Activated CD4-positive, alpha-beta T cell treated with anti-CD3 and anti-CD28 coated beads, Interleukin-10, Interleukin-2, amounts not matched to agents 100 ng/mL and 50 ng/mL, durations not matched to agents 16 hours and 8 hours (primary cell): Measurements from ENCODE around the gene PTPRR.
"Not testable (repeated sequence)": the region's sequence is repeated elsewhere in the genome, so short reads cannot be mapped to it uniquely, and the experiment has no call there.

Experiments
- DNase-seq: peaks from one replicate; pipeline ENCODE4 v3.0.0-alpha.2; 2020

PTPRR gene

DNA sequence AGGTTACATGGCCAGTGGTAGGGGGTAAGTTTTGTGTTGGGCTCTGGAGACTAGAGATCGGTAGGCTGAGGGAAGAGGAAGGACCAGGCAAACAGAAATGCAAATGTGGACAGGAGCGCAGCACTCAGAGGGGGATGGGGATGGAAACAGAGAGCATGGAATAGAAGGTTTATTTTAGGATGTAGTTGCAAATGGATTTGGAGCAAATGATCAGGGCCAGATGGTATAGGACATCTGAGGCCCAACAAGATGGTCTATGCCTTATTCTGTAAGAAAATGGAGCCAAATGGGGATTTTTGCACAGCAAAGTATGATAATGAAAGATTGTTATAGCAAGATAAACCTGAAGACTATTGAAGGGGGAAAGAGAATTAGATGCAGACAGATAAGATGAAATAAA is 180.8 kb downstream of the PTPRR start:
- DNase-seq: no peak

DNA sequence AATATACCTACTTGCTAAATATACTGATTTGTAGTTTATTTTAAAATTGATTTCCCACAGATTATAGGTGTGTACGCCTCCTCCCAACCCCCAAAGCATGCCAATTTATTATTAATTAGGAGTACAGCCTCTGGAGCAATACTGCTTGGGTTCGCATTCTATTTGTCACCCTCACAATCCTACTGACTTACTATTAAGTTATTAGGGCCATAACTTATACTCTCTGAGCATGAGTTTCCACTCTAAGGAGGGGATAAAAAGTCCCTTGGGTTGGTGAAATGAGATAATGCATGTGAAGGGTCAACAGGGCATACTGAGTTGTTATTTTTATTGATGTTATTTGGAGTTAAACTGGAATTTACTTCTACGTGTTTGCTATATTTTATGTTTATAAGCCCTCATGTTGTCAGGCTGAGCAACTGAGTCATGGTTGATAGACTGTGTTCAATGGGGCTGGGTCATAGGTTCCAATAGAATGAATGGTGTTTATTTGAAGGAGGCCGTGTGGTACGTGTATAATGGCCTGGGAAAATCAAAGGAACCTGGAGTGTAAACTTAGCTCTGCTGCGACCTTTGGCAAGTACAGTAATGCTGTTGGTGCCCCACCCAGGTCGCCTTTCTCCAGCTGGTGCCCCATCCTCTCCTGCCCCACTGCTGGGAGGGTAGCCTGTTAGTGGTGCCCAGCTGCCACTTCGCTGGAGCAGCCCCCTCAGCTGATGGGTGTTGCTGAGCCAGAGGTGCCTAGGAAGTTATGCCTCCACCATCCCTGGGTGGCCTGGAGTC is 184.0 kb downstream of the PTPRR start:
- no peak for DNase-seq

DNA sequence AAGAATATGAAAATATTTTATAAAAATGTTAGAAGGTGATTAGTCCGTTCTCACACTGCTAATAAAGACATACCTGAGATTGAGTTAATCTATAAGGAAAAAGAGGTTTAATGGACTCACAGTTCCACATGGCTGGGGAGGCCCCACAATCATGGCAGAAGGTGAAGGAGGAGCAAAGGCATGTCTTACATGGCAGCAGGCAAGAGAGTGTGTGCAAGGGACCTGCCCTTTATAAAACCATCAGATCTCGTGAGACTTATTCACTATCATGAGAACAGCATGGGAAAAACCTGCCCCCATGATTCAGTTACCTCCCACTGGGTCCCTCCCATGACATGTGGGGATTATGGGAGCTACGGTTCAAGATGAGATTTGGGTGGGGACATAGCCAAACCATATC is 185.3 kb downstream of the PTPRR start:
- not testable (repeated sequence) for DNase-seq

DNA sequence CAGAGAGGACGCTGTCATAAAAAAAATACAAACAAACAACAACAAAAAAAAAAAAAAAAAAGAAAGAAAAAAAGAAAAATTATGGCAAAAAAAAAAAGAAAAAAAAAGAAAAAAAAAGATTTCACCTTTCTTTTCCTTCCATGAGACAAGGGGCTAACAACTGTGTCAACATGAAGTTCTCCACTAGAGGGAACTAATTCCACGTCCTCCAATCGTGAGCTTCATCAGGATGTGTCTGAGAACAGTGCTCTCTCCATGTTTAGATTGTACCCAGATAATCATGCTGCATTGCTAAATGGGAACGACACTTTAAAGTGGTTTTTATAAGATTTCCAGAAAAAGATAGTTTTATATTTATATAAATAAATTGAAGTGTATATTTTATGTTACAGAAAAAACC is 187.2 kb downstream of the PTPRR start:
- peak; percentile 50 for DNase-seq

DNA sequence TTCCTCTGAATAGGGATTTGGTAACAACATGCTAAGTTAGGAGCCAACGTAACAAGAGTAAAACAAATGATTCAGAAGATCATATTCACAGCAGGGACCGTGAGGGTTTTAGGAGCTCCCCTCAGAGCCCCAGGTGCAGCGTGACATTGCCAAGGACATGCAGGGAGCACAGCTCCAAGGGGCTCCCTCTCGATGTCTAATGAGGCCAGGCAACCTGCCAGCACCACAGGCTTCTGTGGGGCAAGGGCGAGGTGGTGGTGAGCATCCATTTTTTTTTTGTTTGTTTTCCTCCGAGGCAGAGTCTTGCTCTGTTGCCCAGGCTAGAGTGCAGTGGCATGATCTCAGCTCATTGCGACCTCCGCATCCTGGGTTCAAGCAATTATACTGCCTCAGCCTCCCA is 188.3 kb downstream of the PTPRR start:
- DNase-seq: no peak

DNA sequence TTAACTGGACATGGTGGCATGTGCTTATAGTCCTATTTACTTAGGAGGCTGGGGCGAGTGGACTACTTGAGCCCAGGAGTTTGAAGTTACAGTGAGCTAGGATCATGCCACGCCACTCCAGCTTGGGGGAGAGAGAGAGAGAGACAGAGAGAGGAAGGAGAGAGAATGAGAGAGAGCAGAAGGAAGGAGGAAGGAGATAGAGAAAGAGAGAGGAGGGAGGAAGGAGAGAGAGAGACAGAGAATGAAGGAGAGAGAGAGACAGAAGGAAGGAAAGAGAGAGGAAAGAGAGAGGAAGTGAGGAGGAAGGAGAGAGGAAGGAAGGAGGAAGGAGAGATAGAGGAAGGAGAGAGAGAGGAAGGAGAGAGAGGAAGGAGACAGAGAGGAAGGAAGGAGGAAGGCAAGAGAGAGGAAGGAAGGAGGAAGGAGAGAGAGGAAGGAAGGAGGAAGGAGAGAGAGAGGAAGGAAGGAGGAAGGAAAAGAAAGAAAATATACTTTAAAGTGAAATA is 189.8 kb downstream of the PTPRR start:
- no peak for DNase-seq

DNA sequence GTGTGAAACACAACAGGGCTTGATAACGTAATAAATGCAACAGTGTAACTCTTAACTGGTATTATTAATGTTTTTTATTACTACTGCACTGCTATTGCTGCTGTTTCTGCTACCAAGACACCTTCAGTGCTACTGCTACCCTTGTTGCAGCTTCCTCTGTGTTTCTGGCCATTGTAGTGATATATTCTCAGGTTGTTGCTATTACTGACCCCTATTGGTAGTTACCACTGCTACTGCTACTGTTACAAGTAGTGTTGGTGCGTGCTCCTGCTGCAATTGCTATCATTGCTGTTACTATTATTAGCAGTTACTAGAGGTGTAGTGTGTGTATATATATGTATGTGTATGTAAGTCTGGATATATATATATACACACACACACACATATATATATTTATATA is 196.1 kb downstream of the PTPRR start:
- no peak for DNase-seq

DNA sequence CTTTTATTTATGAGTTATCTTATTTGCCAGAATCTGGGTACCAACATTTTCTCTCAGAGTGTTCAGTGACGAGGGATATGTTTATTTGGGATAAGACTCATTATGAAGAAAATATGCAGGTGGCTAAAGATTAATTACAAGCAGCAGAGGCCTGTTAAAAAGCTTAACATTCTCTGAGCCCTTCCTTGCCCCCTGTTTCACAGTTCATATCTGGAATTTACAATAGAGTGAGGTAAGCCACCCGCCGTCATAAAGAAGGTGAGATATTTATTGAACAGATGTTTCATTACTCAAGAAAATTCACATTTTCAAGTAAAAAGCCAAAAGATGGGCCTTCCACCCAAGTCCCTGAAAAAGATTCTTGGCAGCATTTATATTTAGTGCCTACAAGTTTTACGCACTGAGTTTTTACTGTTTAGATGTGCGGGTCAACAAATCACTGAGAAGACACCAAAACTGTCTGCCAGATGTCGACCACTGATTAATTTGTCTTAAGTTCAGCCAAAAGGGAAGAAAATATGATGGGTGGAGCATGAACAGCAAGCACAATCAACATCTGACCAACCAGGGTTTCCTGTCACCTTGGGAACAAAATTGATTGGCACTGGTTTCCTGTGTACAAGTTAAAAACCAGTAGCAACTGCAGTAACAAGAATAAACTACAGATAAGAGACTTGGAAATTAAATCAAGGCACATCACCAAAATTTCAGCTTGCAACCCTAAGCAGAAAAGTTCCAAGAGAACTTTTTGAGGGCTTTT is 197.8 kb downstream of the PTPRR start:
- DNase-seq: no peak

DNA sequence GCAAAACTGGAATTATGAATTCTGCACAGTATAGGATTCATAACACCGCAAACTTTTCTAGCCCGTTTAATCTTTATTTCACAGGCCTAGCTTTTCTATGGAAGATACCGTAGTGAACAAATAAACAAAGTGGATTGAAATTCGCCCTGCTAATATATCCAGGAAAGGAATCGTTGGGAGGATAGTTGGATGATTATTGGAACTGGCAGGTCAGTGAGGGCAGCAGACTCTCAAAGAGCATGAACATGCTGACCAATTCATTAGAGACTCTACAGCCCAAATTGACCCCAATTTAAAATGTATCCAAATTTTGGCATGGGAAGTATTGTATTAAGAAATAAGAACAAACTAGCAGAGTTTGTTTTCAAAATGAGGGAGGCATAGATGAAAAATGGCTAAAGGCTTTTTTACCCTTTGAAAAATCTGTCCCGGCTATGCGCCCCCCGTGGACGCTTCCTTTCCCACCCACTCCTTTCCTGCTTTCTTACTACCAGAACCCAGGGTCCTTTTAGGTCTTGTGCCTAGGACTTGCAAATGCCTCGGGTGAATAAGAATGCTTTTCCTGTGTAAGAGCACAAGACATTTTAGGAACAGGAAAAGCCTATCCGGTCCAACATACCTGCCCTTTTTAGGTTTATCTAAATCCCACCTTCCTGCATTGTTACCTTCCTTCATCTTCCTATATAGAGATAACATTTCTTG is 198.7 kb downstream of the PTPRR start:
- no peak for DNase-seq

DNA sequence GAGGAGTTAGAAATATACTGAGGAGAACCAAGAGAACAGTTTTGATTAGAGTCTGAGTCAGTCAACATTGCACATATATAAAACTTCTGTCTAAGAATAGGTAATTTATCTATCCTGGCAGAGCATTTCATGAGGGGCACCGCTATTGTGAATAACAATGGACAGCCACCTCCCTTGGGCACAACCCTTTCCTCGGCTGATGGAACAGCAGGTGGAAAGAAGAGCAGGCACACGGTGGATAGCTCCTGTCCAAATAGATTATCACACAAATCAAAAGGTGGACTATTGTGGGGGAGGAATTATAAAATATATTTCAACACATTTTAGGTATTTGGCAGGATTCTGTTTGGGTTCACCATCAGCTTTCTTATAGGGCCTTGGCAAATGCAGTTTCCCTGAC is 199.3 kb downstream of the PTPRR start:
- DNase-seq: no peak

DNA sequence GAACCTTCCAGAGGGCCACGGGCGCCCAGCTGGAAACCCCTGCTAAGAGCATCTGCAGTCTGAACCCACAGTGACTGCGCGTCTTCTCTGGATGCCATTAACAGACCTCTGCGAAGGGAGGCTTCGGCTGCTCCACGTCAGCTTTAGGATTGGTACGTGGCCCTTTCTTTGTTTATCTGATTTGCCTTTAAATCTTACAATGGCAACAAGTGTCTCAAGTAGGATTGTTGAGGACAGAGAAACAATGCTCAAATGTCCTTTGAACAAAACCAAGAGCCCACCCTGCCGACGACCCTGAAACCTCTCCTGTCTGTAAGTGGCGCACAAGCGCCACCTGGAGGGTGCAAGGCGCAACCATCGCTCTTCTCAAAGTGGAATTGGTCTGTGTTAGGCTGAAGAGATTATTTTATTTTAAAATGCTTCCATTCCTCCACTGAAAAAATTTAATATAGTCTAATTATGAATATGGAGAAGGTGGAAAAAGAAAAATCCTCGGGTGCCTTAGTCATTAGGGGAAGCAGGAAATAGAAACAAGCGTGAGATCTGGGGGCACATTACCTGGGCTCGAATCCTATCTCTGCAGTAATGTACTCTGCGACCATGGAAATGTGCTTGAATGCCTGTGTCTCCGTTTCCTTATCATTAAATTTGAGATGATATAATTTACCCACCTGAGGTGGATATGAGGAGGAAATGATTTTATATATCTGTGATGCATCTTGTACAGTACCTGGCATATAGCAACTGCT is 200.7 kb downstream of the PTPRR start:
- DNase-seq: peak; percentile 31

DNA sequence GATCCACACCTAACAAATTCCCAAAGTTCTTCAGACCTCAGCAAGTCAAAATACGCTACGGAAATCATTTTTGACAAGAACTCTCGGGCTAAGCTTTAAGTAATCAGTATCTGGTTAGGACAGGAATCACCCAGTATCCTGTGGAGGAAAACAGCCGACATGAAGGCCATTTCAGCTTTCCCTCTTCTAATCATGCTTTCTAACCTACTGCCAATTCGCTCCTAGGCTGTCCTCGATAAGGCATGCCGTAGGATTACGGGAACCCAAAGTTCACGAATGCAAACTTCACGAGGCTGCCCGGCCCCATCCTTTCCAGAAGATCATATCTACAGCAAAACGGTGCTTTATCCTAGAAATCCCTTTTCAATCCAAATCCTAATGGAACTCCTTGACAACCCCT is 201.5 kb downstream of the PTPRR start:
- no peak for DNase-seq

DNA sequence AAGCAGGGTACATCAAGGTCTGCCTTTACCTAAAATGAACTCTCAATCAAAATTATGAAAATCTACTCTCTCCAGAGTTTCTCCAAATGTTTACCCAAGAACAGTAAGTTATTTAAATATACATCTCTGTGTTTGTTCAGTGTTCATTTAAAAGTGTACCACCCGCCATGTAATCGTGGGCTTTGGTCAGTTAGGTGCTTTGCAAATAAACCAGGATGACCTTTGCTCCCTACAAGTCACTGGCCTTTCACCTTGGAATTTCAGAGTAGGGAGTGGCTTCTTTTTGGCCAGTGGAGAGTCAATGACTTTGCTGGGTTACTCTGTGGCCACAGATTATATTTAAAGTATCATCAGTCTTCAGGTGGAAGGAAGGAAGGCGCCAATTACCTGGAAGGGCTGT is 208.7 kb downstream of the PTPRR start:
- DNase-seq: no peak

DNA sequence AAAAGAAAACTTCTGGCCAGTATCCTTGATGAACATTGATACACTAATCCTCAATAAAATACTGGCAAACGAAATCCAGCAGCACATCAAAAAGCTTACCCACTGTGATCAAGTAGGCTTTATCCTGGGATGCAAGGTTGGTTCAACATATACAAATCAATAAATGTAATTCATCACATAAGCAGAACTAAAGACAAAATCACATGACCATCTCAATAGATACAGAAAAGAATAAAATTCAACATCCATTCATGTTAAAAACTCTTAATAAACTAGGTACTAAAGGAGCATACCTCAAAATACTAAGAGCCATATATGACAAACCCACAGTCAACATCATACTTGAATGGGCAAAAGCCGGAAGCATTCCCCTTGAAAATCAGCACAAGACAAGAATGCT is 211.5 kb downstream of the PTPRR start:
- no peak for DNase-seq

DNA sequence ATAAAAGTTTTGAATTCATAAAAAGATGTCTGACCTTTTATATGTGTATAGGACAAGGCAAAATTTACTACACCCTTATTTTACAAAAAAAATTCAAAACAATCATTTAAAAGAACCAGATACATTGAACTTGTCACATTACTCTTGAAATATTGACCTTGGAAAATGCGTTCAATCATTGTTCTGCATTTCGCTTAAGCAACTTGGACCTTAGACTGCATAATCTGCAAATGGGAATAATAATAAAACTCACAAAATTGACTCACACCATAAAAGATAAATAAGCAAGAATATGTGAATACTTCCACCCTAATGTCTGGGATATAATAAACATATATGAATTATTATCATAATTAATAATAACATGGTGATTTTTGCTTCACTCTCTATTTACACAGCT is 213.9 kb downstream of the PTPRR start:
- no peak for DNase-seq

DNA sequence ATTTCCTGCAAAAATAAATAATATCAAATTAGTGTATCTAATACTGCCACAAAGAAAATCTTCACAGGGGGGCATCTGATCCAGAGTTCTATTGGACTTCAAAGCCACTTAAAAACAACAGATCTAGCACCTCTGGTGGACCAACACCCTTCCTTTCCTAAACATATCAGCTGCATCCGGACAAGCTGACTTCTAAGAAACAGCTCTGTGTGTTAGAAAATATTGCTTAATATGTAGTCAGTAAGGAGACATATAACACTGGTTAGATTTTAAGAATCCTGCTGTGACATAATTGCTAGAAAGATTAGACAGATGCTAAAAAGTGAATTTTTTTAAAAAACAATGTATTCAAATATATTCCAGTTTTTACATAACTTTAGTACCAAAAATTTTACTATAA is 222.2 kb downstream of the PTPRR start:
- no peak for DNase-seq

DNA sequence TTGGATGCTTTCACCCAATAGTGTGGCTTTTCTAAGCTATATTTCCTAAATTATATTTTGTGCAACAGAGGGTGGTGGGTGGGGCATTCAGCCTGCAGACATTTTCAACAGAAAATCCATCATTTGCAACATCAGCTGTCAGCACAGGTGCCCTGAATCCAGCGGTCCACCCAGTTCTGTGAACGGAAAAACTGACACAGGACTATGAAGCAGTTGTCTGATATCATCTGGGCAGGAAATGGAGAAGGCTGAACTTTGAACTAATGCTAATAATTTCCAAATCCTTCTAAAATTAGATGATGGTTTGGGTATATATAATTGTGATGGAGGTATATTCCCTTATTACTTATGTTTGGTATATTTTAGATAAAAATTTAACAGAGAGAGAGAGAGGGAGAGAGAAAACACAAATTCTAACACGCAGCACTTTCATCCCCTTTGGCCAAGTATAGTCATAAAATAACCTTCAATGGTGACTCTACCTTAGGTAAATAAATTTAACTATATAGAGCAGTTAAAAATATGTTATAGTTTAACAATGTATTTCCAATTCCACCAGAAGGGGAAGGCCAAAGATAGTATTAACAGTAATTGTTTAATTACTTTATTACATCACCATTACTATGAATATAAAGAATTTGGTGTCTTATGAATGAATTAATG is 225.0 kb downstream of the PTPRR start:
- DNase-seq: no peak

DNA sequence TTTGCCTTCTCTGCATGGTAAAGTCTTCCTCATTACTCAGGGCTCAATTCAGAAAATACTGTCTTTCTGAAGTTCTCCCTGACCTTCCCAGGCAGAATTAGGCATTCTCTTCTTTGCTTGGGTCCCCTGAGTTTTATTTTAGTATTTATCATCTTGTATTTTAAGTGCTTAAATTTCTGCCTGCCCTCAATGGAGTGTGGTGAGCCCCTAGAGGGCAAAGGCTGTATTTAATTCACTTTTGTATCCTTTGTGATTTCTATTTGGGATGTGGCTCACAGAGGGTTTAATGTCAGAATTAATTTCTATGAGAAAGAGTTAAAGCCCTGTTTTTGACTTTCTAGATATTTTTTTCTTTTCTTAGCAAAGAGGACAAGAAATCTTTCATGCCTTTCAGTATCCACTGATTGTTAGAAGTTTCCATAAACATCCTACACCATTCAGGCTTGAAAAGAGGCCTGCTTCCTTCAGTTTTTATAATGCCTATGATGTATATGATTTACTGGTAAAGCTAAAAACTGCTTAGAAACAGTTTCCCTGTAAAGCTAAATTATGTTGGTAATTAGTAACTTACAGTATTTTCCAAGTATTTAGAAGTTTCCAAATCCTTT is 227.8 kb downstream of the PTPRR start:
- DNase-seq: no peak

DNA sequence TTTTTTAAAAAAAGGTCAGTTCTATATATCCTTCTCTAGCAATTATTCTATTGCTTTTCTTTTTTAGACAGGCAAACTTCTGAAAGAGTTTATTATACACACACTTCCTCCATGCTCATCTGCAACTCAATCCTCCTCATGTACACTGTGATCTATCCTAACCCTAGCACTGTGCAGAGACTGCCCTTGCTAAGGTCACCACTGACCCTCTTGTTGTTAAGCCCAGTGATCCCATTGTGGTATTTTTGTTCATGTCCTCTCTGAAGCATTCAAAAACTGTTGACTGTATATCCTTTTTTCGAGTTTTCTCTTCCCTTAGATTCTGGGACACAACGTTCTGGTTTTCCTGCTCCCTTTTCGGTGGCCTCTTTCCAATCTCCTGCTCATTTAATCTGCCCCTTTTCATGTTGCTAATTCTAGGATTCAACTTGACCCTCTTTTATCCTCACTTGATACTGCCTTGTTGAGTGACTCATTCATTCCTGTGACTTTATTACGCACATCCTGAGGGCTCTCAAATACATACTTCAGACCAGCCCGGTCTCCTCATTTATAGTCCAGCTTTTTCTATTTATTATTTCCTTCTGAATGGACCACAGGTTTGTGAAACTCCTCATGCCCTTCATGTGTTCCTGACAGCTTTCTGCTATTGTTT is 229.4 kb downstream of the PTPRR start:
- no peak for DNase-seq

DNA sequence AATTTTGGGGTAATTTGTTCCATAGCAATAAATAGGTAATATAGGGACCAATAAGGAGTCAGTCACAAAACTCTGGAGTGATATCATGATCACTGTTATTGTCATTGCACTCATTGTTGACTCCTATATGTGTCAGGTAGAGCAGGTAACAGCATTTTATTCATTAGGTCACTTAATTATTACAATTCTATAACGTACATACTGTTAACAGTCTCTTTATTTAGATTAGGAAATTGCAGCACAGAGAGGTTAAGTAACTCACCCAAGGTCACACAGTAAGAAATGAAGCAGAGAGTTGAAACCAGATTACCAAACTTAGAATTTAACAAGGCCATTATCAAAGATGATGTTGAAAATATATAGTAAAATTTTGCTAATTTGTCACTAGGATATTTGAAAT is 233.6 kb downstream of the PTPRR start:
- no peak for DNase-seq

DNA sequence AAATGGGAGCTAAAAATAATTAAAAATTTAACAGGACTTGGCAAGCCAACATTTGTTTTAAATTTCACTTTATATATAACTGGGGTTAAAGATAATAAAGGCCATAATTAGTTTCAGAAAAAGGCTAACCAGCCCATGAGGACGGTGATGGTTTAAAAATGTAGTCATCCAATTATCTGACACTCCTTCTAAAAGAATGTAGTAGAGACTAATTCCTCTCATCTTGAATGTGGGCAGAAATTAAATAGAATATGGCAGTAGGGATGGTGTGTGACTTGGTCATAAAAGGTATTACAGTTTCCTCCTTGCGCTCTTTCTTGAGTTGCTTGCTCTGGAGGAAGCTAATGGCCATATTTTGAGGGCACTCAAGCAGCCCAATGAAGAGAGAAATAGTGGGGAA is 234.2 kb downstream of the PTPRR start:
- DNase-seq: no peak
